ENCODE results near the gene IL12RB2.
A peak's percentile ranks its signal among the peaks of the same experiment; 100 is the strongest.
"Not testable (repeated sequence)": the region's sequence is repeated elsewhere in the genome, so short reads cannot be mapped to it uniquely, and the experiment has no call there.

The IL12RB2 gene

DNA sequence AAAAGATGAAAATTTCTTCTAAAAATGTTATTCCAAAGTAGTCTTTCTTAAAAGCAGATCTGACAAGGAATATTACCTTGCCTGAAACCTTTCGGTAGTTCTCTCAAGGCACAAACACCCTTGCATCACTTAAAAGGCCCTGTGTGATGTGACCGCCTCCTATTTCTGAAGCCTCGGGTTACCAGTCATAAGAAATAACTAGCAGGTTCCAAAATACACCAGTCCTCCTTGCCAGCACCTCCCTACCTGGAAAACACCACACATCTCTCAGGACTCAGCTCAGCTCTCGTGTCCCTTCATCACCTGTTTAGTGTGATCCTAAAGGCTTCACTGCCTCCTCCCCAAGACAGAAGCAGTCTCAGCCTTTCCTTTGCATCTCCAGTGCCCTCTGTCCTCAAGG is 86.9 kb downstream of the IL12RB2 start:
- DNase-seq (ENCODE audit: low spot score), result no peak

DNA sequence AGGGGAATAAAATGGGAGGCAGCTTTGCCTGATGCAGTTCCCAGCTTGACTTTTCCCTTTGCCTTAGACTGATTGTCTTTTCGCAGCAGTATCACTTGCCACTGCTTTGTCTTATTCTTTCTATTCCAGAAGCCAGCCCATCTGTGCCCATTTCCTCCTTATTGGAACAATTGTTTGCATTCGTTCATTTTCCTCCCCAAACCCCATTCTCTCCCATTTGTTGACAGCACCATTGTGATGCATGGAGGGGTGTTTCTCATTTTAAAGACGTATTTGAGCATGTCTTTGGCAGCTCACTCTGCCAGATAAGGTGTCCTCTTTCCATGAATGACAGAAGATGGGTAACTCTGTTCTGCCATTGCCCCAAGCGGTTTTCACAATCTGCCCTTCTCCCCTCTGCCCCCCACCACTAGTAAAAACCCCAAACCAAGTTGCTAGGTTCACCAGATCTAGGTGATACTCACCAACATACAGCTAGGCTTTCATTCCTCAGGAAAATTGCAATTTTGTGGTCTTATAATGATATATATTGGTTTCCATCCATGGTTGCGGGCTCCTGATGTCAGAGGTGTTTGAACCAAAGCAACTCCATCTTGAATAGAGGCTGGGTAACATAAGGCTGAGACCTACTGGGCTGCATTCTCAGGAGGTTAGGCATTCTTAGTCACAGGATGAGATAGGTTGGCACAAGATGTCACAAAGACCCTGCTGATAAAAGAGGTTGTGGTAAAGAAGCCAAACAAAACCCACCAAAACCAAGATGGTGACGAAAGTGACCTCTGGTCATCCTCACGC is 91.7 kb downstream of the IL12RB2 start:
- no peak for DNase-seq (ENCODE audit: low spot score)

DNA sequence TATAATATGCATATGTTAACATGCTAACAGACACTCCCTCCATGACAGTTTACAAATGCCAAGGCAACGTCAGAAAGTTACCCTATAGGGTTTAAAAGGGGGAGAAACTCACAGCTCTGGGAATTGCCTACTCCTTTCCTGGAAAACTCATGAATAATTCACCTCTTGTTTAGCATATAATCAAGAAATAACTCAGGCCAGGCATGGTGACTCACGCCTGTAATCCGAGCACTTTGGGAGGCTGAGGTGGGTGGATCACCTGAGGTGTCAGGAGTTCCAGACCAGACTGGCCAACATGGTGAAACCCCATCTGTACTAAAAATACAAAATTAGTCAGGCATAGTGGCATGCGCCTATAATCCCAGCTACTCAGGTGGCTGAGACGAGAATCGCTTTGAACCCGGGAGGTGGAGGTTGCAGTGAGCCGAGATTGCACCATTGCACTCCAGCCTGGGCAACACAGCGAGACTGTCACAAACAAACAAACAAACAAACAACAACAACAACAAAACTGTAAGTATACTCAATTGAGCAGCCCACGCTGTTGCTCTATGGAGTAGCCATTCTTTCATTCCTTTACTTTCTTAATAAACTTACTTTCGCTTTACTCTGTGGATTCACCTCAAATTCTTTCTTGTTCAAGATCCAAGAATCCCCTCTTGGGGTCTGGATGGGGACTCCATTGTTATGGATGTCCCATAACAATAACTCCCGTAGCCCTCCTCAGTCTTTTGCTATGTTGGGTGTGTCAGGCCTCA is 92.5 kb downstream of the IL12RB2 start:
- DNase-seq (ENCODE audit: low spot score), result peak; percentile 29

DNA sequence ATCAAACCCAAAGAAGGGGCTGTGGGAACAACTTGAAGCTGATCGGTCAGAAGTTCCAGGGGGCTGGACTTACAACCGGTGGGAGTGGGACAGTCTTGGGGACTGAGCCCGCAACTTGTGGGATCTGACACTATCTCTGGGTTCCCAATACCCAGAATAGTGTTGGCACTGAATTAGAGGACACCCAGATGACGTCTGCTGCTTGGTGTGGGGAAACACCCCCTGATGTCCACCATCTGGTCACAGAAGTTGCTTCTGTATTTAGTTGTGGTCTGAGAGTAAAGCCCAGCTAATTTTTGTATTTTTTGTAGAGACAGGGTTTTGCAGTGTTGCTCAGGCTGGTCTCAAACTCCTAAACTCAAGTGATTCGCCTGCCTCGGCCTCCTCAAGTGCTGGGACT is 93.8 kb downstream of the IL12RB2 start:
- no peak for DNase-seq (ENCODE audit: low spot score)

DNA sequence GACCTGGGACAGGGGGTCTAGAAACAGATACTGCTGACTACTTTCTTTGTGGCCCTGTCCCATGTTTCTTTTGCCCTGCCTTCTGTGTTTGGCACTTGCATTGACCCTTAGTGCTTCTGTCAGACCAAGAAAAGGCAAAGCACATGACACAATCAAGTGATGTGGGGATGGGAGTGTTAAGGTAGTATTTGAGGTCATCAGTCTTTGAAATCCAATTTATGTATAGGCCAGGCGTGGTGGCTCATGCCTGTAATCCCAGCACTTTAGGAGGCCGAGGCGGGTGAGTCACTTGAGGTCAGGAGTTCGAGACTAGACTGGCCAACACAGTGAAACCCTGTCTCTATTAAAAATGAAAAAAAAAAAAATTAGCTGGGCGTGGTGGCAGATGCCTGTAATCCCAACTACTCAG is 96.5 kb downstream of the IL12RB2 start:
- DNase-seq (ENCODE audit: low spot score), result no peak

DNA sequence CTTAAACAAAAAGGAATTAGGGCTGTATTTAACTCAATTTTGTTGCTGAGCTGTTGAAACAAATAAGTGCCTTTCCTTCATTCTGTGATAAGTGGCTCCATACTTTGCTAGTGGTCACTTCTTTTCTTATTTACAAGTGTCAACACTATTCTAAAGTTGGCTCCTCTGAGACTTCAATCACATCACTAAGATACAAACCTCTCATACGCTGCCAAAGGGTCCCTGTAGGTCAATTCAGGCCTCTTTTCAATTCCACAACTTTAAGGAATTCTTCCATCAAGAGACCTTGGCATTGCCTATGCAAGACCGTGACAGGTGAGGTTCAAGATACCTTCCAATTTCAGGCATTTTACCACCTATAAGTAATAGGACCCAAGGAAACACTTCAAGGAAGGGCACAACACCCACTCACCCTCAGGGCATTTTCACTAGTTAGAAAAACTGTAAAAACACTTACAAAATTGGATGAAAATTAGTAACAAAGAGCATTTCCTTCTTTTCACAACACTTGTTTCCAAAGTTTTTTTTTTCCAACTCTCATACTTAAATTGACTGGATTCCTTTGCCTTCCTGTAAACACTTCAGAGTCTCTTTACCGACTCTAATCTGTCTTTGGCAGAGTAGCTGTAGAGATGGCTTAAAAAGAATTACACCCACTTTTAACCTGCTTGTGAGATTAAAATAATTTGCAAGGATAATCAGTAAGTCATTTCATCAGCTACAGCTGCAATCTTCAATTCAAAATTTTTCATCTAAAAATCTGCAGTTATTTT is 98.0 kb downstream of the IL12RB2 start:
- DNase-seq (ENCODE audit: low spot score), result no peak

DNA sequence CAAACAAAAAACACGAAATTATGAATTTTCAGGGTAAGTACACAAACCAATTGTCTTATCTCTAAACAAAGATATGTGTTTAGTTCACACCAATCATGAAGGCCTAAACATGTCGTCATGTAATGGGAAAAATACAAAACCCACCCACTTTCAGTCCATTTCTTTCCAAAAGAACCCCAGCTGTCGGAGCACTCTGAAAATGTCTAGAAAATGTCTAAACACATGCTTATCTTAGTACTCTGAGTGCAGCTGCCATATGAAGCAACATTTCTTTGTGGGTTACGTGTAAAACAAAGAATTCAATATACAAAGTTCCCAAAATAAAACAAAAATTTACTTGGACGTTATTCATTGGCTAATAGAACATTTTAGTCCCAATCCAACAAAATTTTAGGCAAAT is 99.8 kb downstream of the IL12RB2 start:
- no peak for DNase-seq (ENCODE audit: low spot score)

DNA sequence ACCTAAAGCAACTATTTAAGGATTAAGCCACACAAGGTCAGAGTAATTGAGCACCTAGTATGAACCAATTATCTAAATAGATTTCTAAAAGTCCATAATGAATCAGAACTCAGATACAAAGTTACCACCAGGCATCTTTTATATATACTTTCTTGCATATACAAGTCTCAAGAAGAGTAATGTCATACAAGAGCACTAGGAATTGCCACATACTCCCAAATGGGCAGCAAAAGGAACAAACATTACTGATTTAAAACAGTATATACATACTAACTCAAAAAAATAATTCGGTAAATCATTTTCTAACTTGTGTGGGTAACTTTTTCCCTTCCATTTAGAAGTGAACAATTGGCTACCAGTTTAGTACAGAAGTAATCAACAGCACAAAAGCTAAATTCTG is 100.5 kb downstream of the IL12RB2 start:
- DNase-seq (ENCODE audit: low spot score), result no peak

DNA sequence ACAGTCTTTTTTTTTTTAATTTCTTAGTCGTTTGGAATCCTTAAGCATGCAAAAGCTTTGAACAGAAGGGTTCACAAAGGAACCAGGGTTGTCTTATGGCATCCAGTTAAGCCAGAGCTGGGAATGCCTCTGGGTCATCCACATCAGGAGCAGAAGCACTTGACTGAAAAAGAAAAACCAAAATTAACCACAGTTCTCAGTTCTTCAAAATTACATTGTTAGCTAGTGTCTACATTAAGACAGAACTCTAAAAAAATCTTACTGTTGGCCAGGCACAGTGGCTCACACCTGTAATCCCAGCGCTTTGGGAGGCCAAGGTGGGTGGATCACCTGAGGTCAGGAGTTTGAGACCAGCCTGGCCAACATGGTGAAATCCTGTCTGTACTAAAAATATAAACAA is 105.4 kb downstream of the IL12RB2 start:
- not testable (repeated sequence) for DNase-seq (ENCODE audit: low spot score)

DNA sequence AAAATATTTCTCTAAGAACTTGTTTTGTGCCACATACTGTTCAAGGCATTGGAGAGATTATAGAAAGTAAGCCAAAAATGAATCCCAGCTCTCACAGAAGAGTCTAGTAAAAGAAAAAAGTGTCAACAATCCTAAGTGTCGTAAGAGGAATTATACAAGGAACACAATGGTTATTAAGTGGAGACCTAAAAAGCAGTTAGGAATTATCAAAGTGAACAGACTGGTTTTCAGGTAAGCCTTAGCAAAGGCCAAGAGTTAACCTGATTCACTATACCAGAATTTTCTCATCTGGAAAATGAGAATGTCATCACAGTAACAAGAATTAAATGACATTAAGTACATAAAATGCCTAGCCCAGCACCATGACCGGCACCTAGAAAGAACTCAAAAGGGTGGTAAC is 106.9 kb downstream of the IL12RB2 start:
- no peak for DNase-seq (ENCODE audit: low spot score)

DNA sequence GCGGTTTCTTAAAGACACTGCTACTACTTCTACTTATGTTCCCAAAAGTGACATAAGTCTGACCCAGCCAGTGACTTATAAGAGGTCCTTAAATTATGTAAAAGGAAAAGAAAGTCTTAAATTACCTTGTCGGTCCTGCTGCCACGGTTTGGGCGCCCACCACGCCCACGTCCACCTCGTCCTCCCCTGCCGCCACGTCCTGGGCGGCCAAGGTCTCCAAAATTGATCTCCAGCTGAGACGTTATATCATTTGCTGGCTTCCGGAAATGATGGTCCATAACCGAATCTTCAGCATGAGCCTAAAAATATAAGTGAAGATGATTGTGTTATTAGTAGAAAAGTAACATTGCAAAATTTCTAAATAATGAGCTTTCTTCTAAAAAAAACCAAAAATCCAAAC is 107.4 kb downstream of the IL12RB2 start:
- no peak for DNase-seq (ENCODE audit: low spot score)

DNA sequence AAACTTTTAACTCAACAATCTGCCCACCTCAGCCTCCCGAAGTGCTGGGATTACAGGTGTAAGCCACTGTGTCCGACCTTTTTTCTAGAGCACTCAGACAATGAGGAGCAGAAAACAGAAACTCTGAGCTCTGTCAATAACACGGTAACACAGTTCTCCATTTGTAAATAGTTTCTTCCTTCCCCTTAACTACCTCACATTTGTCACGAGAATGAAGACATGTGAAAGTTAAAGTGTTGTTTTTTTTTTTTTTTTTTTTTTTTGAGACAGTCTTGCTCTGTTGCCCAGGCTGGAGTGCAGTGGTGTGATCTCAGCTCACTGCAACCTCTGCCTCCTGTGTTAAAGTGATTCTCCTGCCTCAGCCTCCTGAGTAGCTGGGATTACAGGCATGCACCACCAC is 110.1 kb downstream of the IL12RB2 start:
- DNase-seq (ENCODE audit: low spot score), result not testable (repeated sequence)

DNA sequence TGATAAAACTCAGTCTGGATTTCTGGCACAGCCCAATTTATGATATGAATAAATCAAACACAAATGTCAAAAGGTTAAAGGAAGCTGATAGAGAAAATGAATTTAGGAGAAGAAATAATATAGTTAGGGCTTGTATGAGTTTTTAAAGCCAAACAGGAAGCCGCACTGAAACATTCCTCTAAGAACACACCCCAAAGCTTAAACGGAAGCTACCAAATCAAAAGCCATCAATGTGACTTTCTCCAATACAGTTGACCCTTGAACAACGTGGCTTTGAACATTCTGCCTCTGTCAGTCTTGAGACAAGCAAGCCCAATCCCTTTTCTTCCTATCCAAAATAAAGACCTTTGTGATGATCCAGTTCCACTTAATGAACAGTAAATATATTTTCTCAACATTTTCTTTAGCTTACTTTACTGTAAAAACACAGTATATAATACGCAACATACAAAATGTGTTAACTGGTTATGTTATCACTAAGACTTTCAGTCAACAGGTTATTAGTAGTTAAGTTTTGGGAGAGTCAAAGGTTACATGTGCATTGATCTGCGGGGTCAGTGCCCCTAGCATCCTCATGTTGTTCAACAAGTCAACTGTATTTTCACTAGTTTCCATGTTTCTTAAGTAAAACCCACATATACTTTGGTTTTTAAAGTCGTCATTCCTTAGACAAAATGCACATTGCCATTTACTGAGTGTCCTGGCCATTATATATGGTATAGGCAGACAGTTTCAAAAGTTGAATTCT is 111.3 kb downstream of the IL12RB2 start:
- no peak for DNase-seq (ENCODE audit: low spot score)

DNA sequence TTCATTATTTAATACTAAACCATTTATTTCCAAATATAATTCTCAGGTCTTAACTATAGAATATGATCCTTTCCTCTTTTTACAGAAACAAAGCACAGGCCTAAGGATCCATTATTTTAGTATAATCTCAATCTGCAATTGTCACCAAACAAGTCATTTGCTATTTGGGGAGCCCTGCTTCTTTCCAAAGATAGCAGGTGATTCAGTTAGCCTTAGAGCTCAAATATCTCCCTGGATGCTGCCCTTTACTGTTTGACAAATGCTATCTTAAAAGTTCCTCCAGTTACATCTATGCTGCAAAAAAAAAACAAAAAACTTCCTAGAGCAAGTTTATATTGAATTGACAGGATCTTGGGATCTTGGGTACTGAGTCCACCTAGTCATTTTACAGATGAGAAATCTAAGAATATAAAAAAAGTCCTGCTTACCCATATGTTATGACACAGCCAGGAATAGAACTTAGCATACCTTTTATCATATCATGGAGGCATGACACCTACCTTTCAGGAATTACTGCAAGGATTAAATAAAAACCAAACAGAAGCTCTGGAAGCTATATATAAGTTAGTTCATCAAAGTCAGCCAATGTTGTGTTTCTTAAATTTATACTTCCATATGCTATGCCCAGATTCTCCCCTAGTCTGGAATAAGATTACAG is 113.3 kb downstream of the IL12RB2 start:
- no peak for DNase-seq (ENCODE audit: low spot score)

DNA sequence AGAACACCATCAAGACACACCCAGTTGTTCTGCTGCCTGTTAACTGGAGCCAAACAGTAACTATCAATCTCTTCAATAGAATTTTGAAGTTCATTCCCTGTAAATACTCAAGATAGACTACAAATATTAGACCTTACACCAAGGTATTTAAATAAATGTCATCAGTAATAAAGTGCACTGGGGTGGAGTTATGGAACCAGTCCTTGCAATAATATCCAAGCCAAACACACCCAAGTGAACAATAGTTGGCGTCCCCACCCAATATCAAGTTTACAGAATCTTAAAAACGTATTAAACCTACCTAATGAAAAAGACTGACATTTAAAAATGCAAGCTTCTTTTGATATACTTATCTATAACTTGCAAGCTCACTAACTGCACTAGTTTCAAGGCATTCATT is 119.8 kb downstream of the IL12RB2 start:
- DNase-seq (ENCODE audit: low spot score), result no peak

DNA sequence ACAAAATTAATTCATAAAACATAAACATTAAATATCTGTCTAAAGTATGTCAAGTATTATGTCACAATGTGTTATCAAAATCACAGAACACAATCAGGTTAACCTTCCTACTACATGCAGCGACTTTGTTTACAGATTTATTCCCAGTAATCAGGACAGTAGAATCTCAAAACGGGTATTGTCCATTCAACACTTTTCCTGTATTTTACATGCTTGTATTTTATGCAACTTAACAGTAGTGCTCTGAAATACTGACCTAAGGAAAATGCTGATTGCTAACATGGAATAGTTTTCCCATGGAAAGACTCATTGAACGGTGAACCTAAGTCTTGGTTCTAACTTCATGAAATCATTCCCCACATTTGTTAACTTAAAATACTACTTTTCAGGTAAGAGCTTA is 120.3 kb downstream of the IL12RB2 start:
- no peak for DNase-seq (ENCODE audit: low spot score)

DNA sequence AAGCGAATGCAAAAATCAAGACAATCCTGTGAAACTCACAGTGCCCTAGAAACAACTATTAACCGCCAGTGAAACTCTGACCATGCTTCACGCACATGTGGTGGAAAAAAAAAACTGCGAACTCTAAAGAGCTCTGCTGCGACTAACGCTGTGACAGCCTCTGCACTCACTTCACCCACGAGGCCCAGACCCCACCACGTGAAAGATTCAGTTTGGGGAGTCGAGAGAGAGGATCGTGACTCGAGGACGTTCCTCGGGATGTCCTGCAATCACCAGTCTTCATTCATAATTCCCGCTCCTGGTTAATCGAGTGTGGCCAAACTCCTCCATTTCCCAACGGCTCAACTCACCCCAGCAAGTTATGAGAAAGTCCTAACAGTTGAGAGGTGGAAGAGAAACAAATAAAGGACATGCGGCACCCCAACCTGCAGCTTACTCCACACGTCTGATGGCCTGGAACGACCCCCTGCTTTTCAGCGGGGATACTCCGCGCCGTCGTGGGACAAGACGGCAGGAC is 121.4 kb downstream of the IL12RB2 start:
- peak; percentile 22 for DNase-seq (ENCODE audit: low spot score)

DNA sequence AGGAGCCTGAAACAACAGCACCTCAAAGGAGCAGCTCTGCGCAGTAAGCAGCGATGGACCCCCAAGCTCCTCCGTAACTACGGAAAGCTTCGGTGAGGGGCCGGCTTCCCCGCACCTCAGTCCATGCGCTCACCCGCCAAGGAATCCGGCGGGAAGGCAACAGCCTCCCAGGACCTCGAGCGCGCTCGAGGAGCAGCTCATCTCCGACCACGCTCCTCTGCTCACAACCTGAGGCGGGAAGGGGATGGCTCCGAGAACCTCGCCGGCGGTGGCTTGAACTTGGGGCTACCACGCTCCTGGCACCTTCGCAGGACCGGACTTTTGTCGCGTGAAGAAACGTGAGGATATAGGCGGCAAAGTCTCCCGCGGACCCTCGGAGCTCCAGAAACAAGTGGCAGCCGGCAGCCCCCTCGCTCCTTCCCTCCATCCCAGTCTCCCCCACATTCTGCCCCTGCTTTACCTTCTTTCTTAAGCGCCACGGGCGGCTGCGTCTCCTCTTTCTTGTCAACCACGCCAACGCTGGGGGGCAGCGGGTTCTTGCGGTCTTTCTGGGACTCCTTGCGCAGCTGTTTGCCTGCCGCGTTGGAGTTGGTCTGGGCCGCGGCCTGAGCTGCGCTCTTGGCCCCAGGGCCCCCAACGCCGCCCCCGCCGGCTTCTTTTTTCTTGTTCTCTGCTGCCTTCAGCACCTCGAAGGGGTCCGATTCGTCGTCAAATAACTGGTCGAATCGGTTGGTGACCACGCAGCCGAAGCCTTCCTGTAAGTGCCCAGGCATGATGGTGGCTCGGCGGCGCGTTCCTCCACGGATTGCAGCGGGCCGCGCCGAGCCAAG is 122.1 kb downstream of the IL12RB2 start:
- DNase-seq (ENCODE audit: low spot score), result peak; percentile 21

DNA sequence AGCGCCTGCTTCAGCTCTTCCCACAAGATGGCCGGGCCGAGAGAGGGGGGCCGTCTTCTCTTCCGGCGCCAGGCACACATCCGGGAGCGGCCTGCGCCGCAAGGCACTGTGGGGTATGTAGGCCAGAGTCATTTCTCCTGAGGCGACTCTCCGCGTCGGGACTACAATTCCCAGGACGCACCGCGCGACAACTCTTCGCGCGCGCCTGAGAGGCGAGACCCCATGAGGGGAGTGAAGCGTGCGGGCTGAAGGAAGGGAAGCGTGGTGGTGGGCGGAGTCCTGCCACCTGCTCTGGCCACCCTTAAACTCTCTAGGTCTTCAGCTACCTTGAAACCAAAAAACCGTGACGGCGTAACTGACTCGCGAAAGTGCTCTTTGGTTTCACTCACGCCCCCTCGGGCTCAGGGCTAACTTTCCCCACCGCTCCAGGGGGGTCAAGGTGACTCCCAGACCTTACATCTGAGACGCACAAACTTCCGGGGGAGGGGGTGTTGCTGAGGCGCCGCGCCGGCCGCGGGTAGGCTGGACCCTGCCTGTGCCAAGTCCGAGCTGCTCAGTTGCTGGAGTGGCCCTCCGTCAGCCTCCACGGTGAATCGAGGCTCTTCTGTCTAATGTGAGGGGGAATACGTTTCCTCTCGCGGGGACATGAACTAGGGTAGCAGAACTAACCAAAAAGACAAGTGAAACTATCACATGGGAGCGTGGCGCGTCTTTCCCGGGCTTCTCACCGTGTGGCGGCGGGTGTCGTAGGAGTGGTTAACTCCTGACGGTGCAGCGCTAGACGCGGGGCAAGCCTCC is 122.9 kb downstream of the IL12RB2 start, which contains the start of gene SERBP1:
Gene SERBP1, minus strand, starts transcription at position 45 of the 798 bp plus-strand sequence. CDS start 102 bp downstream, outside the sequence.
- peak; percentile 96 for DNase-seq (ENCODE audit: low spot score)

Measured in SW480 (cell line).